Breast epithelium (tissue), 3 donors: Measurements from ENCODE around the gene CMKLR1.

ENCODE experiments used
- POLR2A ChIP-seq: fragments of 450-650 bp; IDR thresholded peaks from one replicate; pipeline ENCODE4 v1.6.1; 2016; ENCODE audit warnings: antibody characterized with exemption, mild to moderate bottlenecking, moderate library complexity
- TF ChIP-seq, protein P1 (sequence below), 3 donors: fragments of 450-650 bp; IDR thresholded peaks; one replicate each; pipeline ENCODE4 v1.5.1; 2016 to 2017; ENCODE audit warnings: antibody characterized with exemption in 3 of 3, mild to moderate bottlenecking in 3 of 3, moderate library complexity in 3 of 3

GRCh38 chr12:108352591-108352990 lies 13.5 kb upstream of the CMKLR1 start:
- TF ChIP-seq, protein P1, sequence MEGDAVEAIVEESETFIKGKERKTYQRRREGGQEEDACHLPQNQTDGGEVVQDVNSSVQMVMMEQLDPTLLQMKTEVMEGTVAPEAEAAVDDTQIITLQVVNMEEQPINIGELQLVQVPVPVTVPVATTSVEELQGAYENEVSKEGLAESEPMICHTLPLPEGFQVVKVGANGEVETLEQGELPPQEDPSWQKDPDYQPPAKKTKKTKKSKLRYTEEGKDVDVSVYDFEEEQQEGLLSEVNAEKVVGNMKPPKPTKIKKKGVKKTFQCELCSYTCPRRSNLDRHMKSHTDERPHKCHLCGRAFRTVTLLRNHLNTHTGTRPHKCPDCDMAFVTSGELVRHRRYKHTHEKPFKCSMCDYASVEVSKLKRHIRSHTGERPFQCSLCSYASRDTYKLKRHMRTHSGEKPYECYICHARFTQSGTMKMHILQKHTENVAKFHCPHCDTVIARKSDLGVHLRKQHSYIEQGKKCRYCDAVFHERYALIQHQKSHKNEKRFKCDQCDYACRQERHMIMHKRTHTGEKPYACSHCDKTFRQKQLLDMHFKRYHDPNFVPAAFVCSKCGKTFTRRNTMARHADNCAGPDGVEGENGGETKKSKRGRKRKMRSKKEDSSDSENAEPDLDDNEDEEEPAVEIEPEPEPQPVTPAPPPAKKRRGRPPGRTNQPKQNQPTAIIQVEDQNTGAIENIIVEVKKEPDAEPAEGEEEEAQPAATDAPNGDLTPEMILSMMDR (IDR thresholded peaks at IDR 0.05): no peak
- TF ChIP-seq POLR2A: no peak
